CD4-positive, alpha-beta memory T cell (primary cell): Measurements from ENCODE around the gene MAFG. TPM values are rescaled to one million over a fixed set of nuclear protein-coding genes. Genes with fewer than 3 reads are reported as not detected.

Experiments
- CTCF ChIA-PET: fragments of 350-600 bp; sonication (Branson Sonifier 250); formaldehyde crosslinking; loops from one replicate; lab custom pipeline; 2021; ENCODE audit warnings: inconsistent platforms; ENCODE audit not compliant: partially characterized antibody; lab: Charles Lee
- POLR2A ChIA-PET: fragments of 350-600 bp; sonication (Branson Sonifier 250); formaldehyde crosslinking; loops from one replicate; lab custom pipeline; 2021; ENCODE audit not compliant: partially characterized antibody; lab: Charles Lee
- DNase-seq, 5 donors: peaks; one replicate each; pipeline versions ENCODE4 v3.0.0 to v3.0.0-alpha.2; 2020 to 2022; ENCODE audit warnings: mixed read lengths in 1 of 5
- H3K27ac ChIP-seq: one replicate; pipeline ENCODE4 v1.7.0; 2013; ENCODE audit warnings: low read depth, low read length
- H3K27me3 ChIP-seq: 2 replicates; pipeline ENCODE4 v1.7.0; 2013; ENCODE audit warnings: mild to moderate bottlenecking, low read length, moderate library complexity; ENCODE audit not compliant: insufficient read depth
- H3K36me3 ChIP-seq: 2 replicates; pipeline ENCODE4 v1.7.0; 2013; ENCODE audit warnings: mild to moderate bottlenecking, low read length, moderate library complexity; ENCODE audit not compliant: insufficient read depth
- H3K4me1 ChIP-seq: 2 replicates; pipeline ENCODE4 v1.7.0; 2013; ENCODE audit warnings: mild to moderate bottlenecking, low read length, moderate library complexity; ENCODE audit not compliant: insufficient read depth
- H3K4me3 ChIP-seq, 2 donors: one replicate each; pipeline ENCODE4 v1.7.0; 2013; ENCODE audit warnings: low read length in 2 of 2, mild to moderate bottlenecking in 1 of 2
- H3K9me3 ChIP-seq, 2 donors: one replicate each; pipeline ENCODE4 v1.7.0; 2013; ENCODE audit warnings: low read length in 2 of 2, control low read depth in 1 of 2; ENCODE audit not compliant: control insufficient read depth in 1 of 2
- H3K27ac Mint-ChIP-seq, 7 donors: one replicate each; pipeline ENCODE4 v1.8.0; 2020 to 2021; ENCODE audit warnings: mixed read lengths in 7 of 7, mild to moderate bottlenecking in 6 of 7, inconsistent platforms in 3 of 7, moderate library complexity in 3 of 7
- H3K27me3 Mint-ChIP-seq, 2 donors: one replicate each; pipeline ENCODE4 v1.8.0; 2020 to 2021; ENCODE audit warnings: mixed read lengths in 2 of 2
- H3K36me3 Mint-ChIP-seq, 2 donors: one replicate each; pipeline ENCODE4 v1.8.0; 2020 to 2021; ENCODE audit warnings: mixed read lengths in 2 of 2, inconsistent platforms in 1 of 2, mild to moderate bottlenecking in 1 of 2
- H3K4me1 Mint-ChIP-seq, 4 donors: one replicate each; pipeline ENCODE4 v1.8.0; 2020 to 2021; ENCODE audit warnings: mixed read lengths in 4 of 4, mild to moderate bottlenecking in 1 of 4
- H3K4me3 Mint-ChIP-seq, 8 donors: one replicate each; pipeline ENCODE4 v1.8.0; 2020 to 2021; ENCODE audit warnings: mixed read lengths in 8 of 8, mild to moderate bottlenecking in 7 of 8, moderate library complexity in 6 of 8, inconsistent platforms in 3 of 8
- H3K9me3 Mint-ChIP-seq, 8 donors: one replicate each; pipeline ENCODE4 v1.8.0; 2020 to 2021; ENCODE audit warnings: mixed read lengths in 8 of 8, mild to moderate bottlenecking in 5 of 8, inconsistent platforms in 3 of 8, moderate library complexity in 1 of 8
- intact Hi-C: fragments of 100-400 bp; cut with micrococcal nuclease; formaldehyde crosslinking; loops from one replicate; pipeline ENCODE4 v1.15.1; 2023
- polyA plus RNA-seq, 2 donors: library from polyadenylated mRNA; unstranded; fragments of 300-500 nt; fragmentation: Illumina TruSeq; gene quantifications; one replicate each; pipeline ENCODE4 v1.2.3, GENCODE V29; 2021
- total RNA-seq, 2 experiments: library from RNA; stranded (reverse); gene quantifications; one replicate each; pipeline ENCODE4 v1.2.3, GENCODE V29; 2021

Gene MAFG
- total and polyA plus RNA-seq, 4 experiments from 2014 or later, result 2.1 to 16.3 (median 9.8) TPM

- H3K4me3 Mint-ChIP-seq, result peak overlapping the region in 3 of 8 donors; percentile 17 to 44 (median 27)
- Histone ChIP-seq H3K4me1 (peaks cover 7% of the 10 kb centered on the region), H3K36me3 (no peaks in the 10 kb centered on the region), H3K9me3 (no peaks in the 10 kb centered on the region), H3K4me3 (no peak overlapping the region), H3K27me3 (peaks cover 29% of the 10 kb centered on the region), H3K27ac (no peak overlapping the region)
- intact Hi-C loops, result no loop called here
- peaks cover 0 to 3% (median 0%) of the 10 kb centered on the region in 4 donors for H3K4me1 Mint-ChIP-seq
- H3K36me3 Mint-ChIP-seq, result no peaks in the 10 kb centered on the region
- ChIA-PET CTCF (no interaction called here), POLR2A (no interaction called here)
- peak in 1 of 5 donors; percentile 22 for DNase-seq
- peaks cover 0 to 2% (median 0%) of the 10 kb centered on the region in 8 donors for H3K9me3 Mint-ChIP-seq
- peaks cover 2 to 9% of the 10 kb centered on the region in 2 donors for H3K27me3 Mint-ChIP-seq
- H3K27ac Mint-ChIP-seq, result peak overlapping the region in 1 of 7 donors; percentile 69
Observed at GRCh38 chr17:81957691-81958432, 30.3 kb upstream of the MAFG start.

GRCh38 chr17:81956607-81957589, 29.4 kb upstream of the MAFG start:
- Mint-ChIP-seq H3K9me3 (no peaks in the 10 kb centered on the region), H3K27me3 (peaks cover 1 to 9% of the 10 kb centered on the region in 2 donors), H3K4me3 (peak overlapping the region in 2 of 8 donors; percentile 17 to 44), H3K4me1 (peaks cover 0 to 3% (median under 1%) of the 10 kb centered on the region in 4 donors), H3K27ac (peak overlapping the region in 1 of 7 donors; percentile 69), H3K36me3 (no peaks in the 10 kb centered on the region)
- CTCF ChIA-PET, result interaction anchor here (4.3 kb wide), 1 partner anchor 64 kb away, joined by 20 read pairs; no protein-coding TSS in a partner anchor
- DNase-seq, result peak in 1 of 5 donors; percentile 15
- POLR2A ChIA-PET, result no interaction called here
- Histone ChIP-seq H3K36me3 (no peaks in the 10 kb centered on the region), H3K27me3 (peaks cover 20% of the 10 kb centered on the region), H3K4me3 (no peak overlapping the region), H3K4me1 (peaks cover 7% of the 10 kb centered on the region), H3K27ac (no peak overlapping the region), H3K9me3 (no peaks in the 10 kb centered on the region)
- intact Hi-C loops, result no loop called here

- Mint-ChIP-seq H3K27me3 (peaks cover 1 to 9% of the 10 kb centered on the region in 2 donors), H3K9me3 (no peaks in the 10 kb centered on the region), H3K4me3 (no peak overlapping the region), H3K36me3 (no peaks in the 10 kb centered on the region), H3K4me1 (peaks cover 0 to 3% (median 2%) of the 10 kb centered on the region in 4 donors), H3K27ac (no peak overlapping the region)
- intact Hi-C loops, result no loop called here
- peaks cover 20% of the 10 kb centered on the region for H3K27me3 ChIP-seq
- peaks cover 7% of the 10 kb centered on the region for H3K4me1 ChIP-seq
- no peak overlapping the region for H3K27ac ChIP-seq
- ChIA-PET POLR2A (no interaction called here), CTCF (interaction anchor here (4.3 kb wide), 1 partner anchor 65 kb away, joined by 20 read pairs; no protein-coding TSS in a partner anchor)
- no peaks in the 10 kb centered on the region for H3K36me3 ChIP-seq
- DNase-seq, result peak in 1 of 5 donors; percentile 6
- H3K9me3 ChIP-seq, result no peaks in the 10 kb centered on the region
- H3K4me3 ChIP-seq, result no peak overlapping the region
Observed at GRCh38 chr17:81955756-81956544, 28.4 kb upstream of the MAFG start.

- intact Hi-C loops, result no loop called here
- ChIA-PET POLR2A (no interaction called here), CTCF (interaction anchor here (2.4 to 4.3 kb wide), 2 partner anchors 65 to 75 kb away, joined by 9 to 20 read pairs; no protein-coding TSS in a partner anchor)
- Mint-ChIP-seq H3K4me3 (no peak overlapping the region), H3K9me3 (no peaks in the 10 kb centered on the region), H3K27me3 (peaks cover 1 to 9% of the 10 kb centered on the region in 2 donors), H3K4me1 (peaks cover 0 to 3% (median 2%) of the 10 kb centered on the region in 4 donors), H3K36me3 (no peaks in the 10 kb centered on the region), H3K27ac (peak overlapping the region in 1 of 7 donors; percentile 18)
- peaks cover 2% of the 10 kb centered on the region for H3K4me1 ChIP-seq
- DNase-seq, result peak in 1 of 5 donors; percentile 10
- H3K4me3 ChIP-seq, result no peak overlapping the region
- H3K27me3 ChIP-seq, result peaks cover 19% of the 10 kb centered on the region
- H3K36me3 ChIP-seq, result no peaks in the 10 kb centered on the region
- no peak overlapping the region for H3K27ac ChIP-seq
- H3K9me3 ChIP-seq, result no peaks in the 10 kb centered on the region
Observed at GRCh38 chr17:81955058-81955681, 27.6 kb upstream of the MAFG start.

GRCh38 chr17:81954131-81955057, 26.9 kb upstream of the MAFG start:
- Mint-ChIP-seq H3K27ac (peak overlapping the region in 1 of 7 donors; percentile 18), H3K36me3 (no peaks in the 10 kb centered on the region), H3K4me3 (no peak overlapping the region), H3K9me3 (no peaks in the 10 kb centered on the region), H3K27me3 (peaks cover 1 to 9% of the 10 kb centered on the region in 2 donors), H3K4me1 (peaks cover 0 to 3% (median 2%) of the 10 kb centered on the region in 4 donors)
- no peaks in the 10 kb centered on the region for H3K4me1 ChIP-seq
- intact Hi-C loops, result no loop called here
- ChIA-PET POLR2A (no interaction called here), CTCF (interaction anchor here (0.8 to 4.3 kb wide), 4 partner anchors 10 to 219 kb away, joined by 3 to 20 read pairs (median 7); no protein-coding TSS in a partner anchor)
- H3K9me3 ChIP-seq, result no peaks in the 10 kb centered on the region
- no peaks in the 10 kb centered on the region for H3K36me3 ChIP-seq
- peaks cover 17% of the 10 kb centered on the region for H3K27me3 ChIP-seq
- H3K4me3 ChIP-seq, result no peak overlapping the region
- DNase-seq, result no peak
- no peak overlapping the region for H3K27ac ChIP-seq
